ENCODE data around the gene EVX1.

Gene EVX1

DNA sequence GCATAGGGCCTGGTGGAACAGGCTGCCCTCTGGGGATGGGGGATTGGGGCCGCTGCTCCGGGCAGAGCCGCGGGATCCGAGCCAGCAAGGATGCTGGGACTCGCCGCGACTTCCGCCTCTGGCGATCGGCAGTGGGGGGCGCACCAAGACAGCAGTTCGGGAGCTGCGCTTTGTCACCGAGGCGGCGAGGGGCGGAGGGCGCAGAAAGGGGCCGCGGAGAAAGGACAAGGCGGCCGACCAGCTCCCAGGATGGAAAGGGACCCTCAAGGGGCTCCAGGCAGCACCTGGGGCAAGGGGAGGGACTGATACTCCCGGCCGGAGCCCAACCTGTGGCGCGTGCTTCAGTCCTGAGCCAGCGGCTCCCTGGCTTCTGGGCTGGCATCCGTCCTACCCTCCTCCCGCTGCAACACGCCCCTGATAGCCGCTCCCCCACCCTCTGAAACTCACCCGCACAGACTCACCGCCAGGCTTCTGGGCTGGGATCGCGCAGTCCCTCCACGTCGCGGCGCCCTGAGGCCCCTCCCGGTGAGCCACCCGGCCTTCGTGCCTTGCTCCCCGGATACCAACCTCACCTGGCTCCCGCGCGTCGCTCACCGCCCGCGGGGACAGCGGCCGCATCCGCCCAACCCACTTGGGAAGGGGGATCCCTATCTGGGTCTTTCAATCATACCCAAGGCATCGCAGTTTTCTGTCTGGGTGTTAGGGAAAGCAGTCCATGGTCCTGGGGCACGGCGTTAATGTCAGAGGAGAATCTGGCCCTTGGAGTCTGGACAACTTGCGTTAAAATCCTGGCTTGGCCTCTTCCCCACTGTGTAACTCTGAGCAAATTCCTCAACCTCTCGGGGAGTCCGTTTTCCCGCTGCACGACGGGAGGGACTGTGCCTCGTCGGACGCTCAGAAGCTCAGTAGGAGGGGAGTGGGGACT, 7.0 kb upstream of the EVX1 start:
- DNase-seq (ENCODE audit: low spot score): no peak

GRCh38 chr7:27237735-27238334, 4.8 kb upstream of the EVX1 start:
- DNase-seq (ENCODE audit: low spot score): peak; percentile 37

DNA sequence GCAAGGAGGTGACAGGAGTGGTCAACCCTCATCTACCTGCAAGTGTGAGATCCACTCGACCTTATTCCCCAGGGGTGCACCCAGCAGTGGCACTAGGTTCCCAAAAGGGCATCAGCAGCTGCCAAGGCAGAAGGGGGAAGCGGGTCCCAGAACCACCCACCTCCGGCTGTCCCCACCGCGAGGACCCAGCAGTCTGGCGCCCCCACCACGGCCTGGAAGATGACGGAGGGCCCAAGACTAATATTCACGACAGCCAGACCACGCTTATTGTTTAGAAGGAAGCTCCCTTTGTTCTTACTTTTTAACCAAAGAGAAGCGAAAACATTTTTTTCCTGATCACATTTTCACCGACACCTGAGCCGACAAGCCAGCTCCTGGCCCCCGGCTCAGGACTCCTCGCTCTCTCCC, 3.6 kb upstream of the EVX1 start:
- no peak for DNase-seq (ENCODE audit: low spot score)

- DNase-seq (ENCODE audit: low spot score): no peak
Observed at GRCh38 chr7:27239387-27240014, 3.1 kb upstream of the EVX1 start.

DNA sequence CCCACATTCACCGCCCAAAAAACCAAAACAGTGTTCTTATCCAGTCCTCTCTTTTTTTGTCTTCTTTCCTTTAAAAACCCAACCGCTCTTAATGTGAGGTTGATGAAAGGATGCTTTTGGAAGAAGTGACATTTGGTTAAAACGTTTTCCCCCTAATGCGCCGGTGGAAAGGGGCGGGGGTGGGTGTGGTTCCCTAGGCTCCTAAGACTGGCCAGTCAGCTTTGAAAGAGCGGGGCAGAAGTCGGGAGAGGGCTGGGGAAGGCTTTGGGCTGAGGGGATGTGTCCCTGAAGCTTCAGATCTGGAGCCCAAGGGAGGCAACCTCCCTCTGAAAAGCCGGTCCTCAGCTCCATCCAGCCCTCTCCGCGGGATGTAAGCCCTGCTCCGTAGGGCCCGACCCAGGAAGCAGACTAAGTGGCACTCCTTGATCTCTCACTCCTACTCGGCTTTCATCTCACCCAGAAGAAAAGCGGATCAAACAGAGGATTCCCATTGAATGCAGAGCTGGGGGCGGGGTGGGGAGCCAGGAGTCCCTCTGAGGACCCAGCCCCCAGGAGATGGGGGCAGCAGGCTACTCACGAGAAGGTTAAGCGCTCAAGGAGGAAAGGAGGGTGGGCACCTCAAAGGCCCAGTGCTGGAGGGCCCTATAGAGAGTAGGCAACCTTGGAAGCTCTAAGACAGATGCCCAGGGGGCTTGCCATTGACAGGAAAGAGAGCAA, 2.4 kb upstream of the EVX1 start:
- DNase-seq (ENCODE audit: low spot score): no peak

GRCh38 chr7:27241189-27242056, 1.2 kb upstream of the EVX1 start:
- no peak for DNase-seq (ENCODE audit: low spot score)

DNA sequence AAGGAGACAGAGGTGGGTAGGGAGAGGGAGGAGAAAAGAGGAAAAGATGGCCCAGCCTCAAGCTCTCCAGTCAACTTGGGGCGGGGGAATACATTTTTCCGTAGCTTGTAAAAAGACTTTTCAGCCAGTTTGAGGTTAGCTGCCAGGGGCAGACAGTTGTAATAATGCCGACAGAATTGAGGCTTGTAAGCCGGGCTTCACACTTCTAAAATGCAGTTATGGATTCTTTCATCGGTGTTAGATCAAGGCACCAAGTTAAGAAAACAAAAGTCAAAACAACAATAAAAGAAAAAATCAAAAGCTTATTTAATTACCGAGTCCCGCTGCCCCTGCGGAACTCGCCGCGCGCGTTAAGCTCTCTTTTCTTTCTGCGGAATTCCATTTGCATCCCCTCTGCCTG, 448 bp upstream of the EVX1 start:
- no peak for DNase-seq (ENCODE audit: low spot score)

DNA sequence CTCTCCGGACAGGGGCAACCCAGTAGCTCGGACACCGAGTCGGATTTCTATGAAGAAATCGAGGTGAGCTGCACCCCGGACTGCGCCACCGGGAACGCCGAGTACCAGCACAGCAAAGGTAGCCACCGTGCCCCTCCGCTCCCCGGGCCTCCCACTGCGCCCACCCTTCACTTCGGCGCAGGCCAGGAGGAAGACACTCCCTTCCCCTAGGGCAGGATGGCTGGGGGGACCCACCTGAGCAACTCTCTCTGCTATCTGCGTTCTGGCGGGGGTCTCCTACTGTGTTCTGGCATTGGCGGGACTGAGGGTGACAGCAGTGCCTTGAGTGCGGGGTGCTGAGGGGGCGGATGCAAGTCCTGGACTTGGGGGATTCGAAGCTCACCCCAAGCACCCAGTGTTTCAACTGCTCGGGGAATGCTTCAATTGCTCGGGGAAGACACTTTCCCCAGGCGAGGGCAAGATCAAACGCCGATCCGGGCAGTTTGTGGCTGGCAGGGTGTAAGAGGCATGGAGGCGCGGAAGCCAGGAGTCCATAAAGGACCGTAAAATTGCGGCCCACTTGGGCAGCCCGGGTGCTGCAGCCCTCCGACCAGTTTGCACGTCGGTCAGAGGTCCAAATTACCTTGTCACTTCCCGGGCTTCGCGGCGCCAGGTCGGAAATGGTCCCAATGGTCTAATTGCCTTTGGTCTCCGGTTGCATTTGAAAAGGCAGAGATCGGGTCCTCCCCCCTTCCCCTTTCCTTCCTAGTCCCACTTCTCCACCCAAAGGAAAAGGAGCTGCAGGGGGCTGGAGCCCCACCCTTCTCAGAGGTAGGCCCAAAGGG, 950 bp downstream of the EVX1 start:
- no peak for DNase-seq (ENCODE audit: low spot score)

GRCh38 chr7:27244488-27245123, 2.0 kb downstream of the EVX1 start:
- DNase-seq (ENCODE audit: low spot score): no peak

- DNase-seq (ENCODE audit: low spot score): no peak
Observed at GRCh38 chr7:27245124-27245797, 2.7 kb downstream of the EVX1 start.

DNA sequence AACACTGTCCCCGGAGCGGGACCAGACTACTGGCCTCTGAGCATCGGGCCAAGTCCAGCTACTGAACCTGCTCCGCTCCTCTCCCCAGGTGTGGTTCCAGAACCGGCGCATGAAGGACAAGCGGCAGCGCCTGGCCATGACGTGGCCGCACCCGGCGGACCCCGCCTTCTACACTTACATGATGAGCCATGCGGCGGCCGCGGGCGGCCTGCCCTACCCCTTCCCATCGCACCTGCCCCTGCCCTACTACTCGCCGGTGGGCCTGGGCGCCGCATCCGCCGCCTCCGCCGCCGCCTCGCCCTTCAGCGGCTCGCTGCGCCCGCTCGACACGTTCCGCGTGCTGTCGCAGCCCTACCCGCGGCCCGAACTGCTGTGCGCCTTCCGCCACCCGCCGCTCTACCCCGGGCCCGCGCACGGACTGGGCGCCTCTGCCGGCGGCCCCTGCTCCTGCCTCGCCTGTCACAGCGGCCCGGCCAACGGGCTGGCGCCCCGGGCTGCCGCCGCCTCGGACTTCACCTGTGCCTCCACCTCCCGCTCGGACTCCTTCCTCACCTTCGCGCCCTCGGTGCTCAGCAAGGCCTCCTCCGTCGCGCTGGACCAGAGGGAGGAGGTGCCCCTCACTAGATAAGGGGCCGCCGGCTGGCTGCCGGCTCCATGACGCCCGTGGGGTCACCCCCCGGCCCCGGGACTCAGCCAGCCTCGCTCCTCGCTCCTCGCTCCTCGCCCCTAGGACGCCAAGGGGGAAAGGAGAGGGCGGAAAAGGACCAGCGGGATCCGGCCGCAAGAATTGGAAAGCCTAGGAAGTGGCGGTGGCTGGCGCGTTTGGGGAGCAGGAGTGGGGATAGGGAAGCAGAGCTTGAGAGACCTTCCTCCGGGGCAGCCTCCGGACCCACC, 3.4 kb downstream of the EVX1 start:
- no peak for DNase-seq (ENCODE audit: low spot score)

GRCh38 chr7:27247000-27247399, 4.4 kb downstream of the EVX1 start:
- DNase-seq (ENCODE audit: low spot score): no peak

DNA sequence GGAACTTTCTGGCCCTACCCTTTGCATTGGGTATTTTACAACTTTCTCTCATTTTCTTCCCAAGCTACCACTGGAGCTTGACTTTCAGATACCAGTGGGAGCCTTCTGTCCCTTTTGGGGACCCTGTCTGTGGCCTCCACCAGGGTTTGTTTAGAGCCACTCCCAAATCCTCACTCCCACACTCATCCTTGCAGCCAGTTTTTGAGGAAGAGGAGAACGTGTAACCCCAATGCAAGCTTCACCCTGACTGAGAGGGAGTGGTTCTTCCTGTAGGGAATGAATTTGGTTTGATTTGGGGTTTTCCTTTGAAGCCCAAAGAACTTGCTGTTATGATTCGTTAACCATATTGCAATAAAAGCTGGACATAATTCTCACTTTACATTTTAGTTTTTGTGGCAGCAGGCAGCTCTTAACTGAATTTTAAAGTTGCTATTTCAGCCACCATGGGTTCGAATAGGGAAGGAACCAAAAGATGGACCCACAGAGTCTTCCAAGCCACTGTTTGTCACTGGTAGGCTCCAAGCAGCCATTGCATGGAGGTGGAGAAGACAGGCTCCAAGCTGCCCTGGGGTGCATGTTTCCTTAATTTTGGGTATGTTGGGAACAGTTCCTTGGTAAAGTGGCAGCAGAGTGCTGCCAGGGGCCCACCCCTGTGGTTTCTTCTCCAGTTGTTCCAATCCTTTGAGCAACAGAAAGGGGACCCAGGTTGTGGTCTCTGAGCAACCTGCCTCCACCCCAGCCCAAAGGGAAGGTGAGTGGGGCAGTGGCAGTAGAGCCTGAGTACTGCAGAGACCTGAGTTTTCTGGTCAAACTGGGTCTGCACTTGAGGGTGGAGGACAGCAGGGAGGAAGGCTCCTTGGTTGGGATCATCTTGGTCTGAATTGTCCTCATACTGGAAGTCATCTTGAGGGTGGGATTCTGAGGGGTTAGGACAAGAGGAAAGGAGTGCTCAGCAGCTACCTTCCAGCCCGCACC, 5.1 kb downstream of the EVX1 start:
- DNase-seq (ENCODE audit: low spot score): no peak

DNA sequence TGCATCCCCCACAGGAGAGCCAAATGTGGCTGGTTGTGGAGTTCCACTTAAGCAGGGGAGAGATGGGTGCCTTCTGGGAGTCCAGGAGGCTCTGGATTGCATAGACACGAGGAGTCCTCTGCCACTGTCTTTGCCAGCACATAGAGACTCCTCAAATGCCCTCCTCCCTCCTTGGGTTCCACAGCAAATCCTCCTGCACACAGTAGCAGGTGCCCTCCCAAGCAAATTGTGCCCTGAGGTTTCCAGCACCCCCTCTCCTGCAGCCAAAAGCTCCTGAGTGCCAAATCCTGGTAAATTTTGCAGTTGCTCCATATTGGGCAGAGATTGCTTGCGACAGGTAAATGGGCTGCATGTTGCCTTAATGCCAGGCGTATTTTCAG, 5.8 kb downstream of the EVX1 start:
- DNase-seq (ENCODE audit: low spot score): no peak

- no peak for DNase-seq (ENCODE audit: low spot score)
Observed at GRCh38 chr7:27248911-27249723, 6.5 kb downstream of the EVX1 start.

All from activated CD4-positive, alpha-beta T cell treated with anti-CD3 and anti-CD28 coated beads, Interleukin-2, Interleukin-4, amounts not matched to agents 100 ng/mL and 50 ng/mL, durations not matched to agents 16 hours and 8 hours (primary cell).